Measurements from ENCODE around the gene NTN5.
"Not testable (repeated sequence)": the region's sequence is repeated elsewhere in the genome, so short reads cannot be mapped to it uniquely, and the experiment has no call there.

NTN5 gene

GRCh38 chr19:48696353-48697010 lies 23.7 kb upstream of the NTN5 start:
- no peak for DNase-seq

GRCh38 chr19:48695743-48696352 lies 23.0 kb upstream of the NTN5 start, which contains the start of gene FUT2:
FUT2 (plus strand) TSS chr19:48695971; CDS start chr19:48702957, 6,986 bp downstream.
- no peak for DNase-seq

GRCh38 chr19:48693629-48694028 lies 20.8 kb upstream of the NTN5 start:
- not testable (repeated sequence) for DNase-seq

- no peak for DNase-seq
Measured at GRCh38 chr19:48689449-48689848, 16.6 kb upstream of the NTN5 start.

- DNase-seq: no peak
Measured at GRCh38 chr19:48687776-48688175, 15.0 kb upstream of the NTN5 start.

- DNase-seq: not testable (repeated sequence)
Measured at GRCh38 chr19:48686637-48687036, 13.8 kb upstream of the NTN5 start.

GRCh38 chr19:48686088-48686487 lies 13.3 kb upstream of the NTN5 start:
- no peak for DNase-seq

GRCh38 chr19:48685583-48685982 lies 12.8 kb upstream of the NTN5 start:
- DNase-seq: no peak

GRCh38 chr19:48683349-48683748 lies 10.5 kb upstream of the NTN5 start:
- peak in 1 of 2 donors; percentile 12 for DNase-seq

GRCh38 chr19:48681127-48681470 lies 8.3 kb upstream of the NTN5 start:
- peak; percentile 18 to 79 for DNase-seq

- no peak for DNase-seq
Measured at GRCh38 chr19:48680436-48681126, 7.8 kb upstream of the NTN5 start.

GRCh38 chr19:48680006-48680405 lies 7.2 kb upstream of the NTN5 start:
- not testable (repeated sequence) for DNase-seq

- no peak for DNase-seq
Measured at GRCh38 chr19:48678201-48678600, 5.4 kb upstream of the NTN5 start.

- DNase-seq: no peak
Measured at GRCh38 chr19:48676887-48677286, 4.1 kb upstream of the NTN5 start.

- no peak for DNase-seq
Measured at GRCh38 chr19:48676487-48676886, 3.7 kb upstream of the NTN5 start.

GRCh38 chr19:48674921-48675824 lies 2.4 kb upstream of the NTN5 start:
- peak; percentile 89 to 92 for DNase-seq

GRCh38 chr19:48674216-48674809 lies 1.5 kb upstream of the NTN5 start:
- no peak for DNase-seq

- DNase-seq: no peak
Measured at GRCh38 chr19:48673436-48674100, 751 bp upstream of the NTN5 start.

- DNase-seq: no peak
Measured at GRCh38 chr19:48671446-48671995, 1.3 kb downstream of the NTN5 start.

- no peak for DNase-seq
Measured at GRCh38 chr19:48670699-48671445, 1.9 kb downstream of the NTN5 start.
